IPS-11a (cell line): ENCODE measurements around the gene MT1E.
"Not testable (repeated sequence)": the region's sequence is repeated elsewhere in the genome, so short reads cannot be mapped to it uniquely, and the experiment has no call there.

Source experiments
- H3K4me3 ChIP-seq: one replicate; pipeline ENCODE4 v1.5.1; 2013; ENCODE audit warnings: low read depth, low read length, control low read depth

Gene MT1E

GRCh38 chr16:56643080-56643778 is 17.6 kb downstream of the MT1E start:
- H3K4me3 ChIP-seq = peak overlapping the region; percentile 31

- peak overlapping the region; percentile 31 for H3K4me3 ChIP-seq
Observed at GRCh38 chr16:56643833-56644232, 18.3 kb downstream of the MT1E start.

GRCh38 chr16:56645311-56645710 is 19.7 kb downstream of the MT1E start:
- H3K4me3 ChIP-seq = no peak overlapping the region

GRCh38 chr16:56645838-56646237 is 20.3 kb downstream of the MT1E start:
- H3K4me3 ChIP-seq = no peak overlapping the region

GRCh38 chr16:56647641-56648431 is 22.3 kb downstream of the MT1E start:
- H3K4me3 ChIP-seq = no peak overlapping the region

GRCh38 chr16:56649271-56649670 is 23.7 kb downstream of the MT1E start:
- no peak overlapping the region for H3K4me3 ChIP-seq

GRCh38 chr16:56649820-56650219 is 24.2 kb downstream of the MT1E start:
- no peak overlapping the region for H3K4me3 ChIP-seq

GRCh38 chr16:56651586-56651985 is 26.0 kb downstream of the MT1E start, which contains the start of gene MT1B:
Gene MT1B, plus strand, starts transcription at chr16:56651886. Its CDS starts 68 bp downstream, at chr16:56651954.
- H3K4me3 ChIP-seq = no peak within 1 kb of the TSS

GRCh38 chr16:56652600-56652999 is 27.0 kb downstream of the MT1E start:
- H3K4me3 ChIP-seq = no peak overlapping the region

GRCh38 chr16:56653218-56653617 is 27.6 kb downstream of the MT1E start:
- no peak overlapping the region for H3K4me3 ChIP-seq

- peak within 1 kb of the TSS; percentile 75 for H3K4me3 ChIP-seq
Observed at GRCh38 chr16:56657555-56658326, 32.2 kb downstream of the MT1E start, which contains the start of gene MT1F. Gene MT1F, plus strand, starts transcription at chr16:56657959. Its CDS starts 100 bp downstream, at chr16:56658059.

- peak overlapping the region; percentile 75 for H3K4me3 ChIP-seq
Observed at GRCh38 chr16:56658327-56658875, 32.8 kb downstream of the MT1E start.

- peak overlapping the region; percentile 45 for H3K4me3 ChIP-seq
Observed at GRCh38 chr16:56662357-56663354, 37.1 kb downstream of the MT1E start.

- no peak overlapping the region for H3K4me3 ChIP-seq
Observed at GRCh38 chr16:56664506-56664905, 38.9 kb downstream of the MT1E start.

- H3K4me3 ChIP-seq = not testable (repeated sequence)
Observed at GRCh38 chr16:56665286-56666261, 40.0 kb downstream of the MT1E start.

GRCh38 chr16:56667581-56668571 is 42.3 kb downstream of the MT1E start, which contains the start of gene MT1G:
Gene MT1G, minus strand, starts transcription at chr16:56668065. Its CDS starts 72 bp downstream, at chr16:56667993.
- peak within 1 kb of the TSS; percentile 35 for H3K4me3 ChIP-seq
